Subcutaneous adipose tissue (tissue), 4 donors: ENCODE results near the gene TPRA1. TPM values are rescaled to one million over a fixed set of nuclear protein-coding genes. Genes with fewer than 3 reads are reported as not detected.

ENCODE experiments used
- total RNA-seq, 4 donors: library from RNA; depleted of rRNA; stranded (reverse); fragments of >200 nt; gene quantifications; one replicate each; pipeline ENCODE4 v1.1.0, GENCODE V29; 2016
- TF ChIP-seq, protein P1 (sequence below): fragments of 450-650 bp; IDR thresholded peaks from one replicate; pipeline ENCODE4 v1.5.1; 2016; ENCODE audit warnings: low read depth, mild to moderate bottlenecking, control low read depth, antibody characterized with exemption, moderate library complexity

The TPRA1 gene
- total RNA-seq, 4 donors from 2014 or later = 12.2 to 32.3 (median 25.8) TPM

DNA sequence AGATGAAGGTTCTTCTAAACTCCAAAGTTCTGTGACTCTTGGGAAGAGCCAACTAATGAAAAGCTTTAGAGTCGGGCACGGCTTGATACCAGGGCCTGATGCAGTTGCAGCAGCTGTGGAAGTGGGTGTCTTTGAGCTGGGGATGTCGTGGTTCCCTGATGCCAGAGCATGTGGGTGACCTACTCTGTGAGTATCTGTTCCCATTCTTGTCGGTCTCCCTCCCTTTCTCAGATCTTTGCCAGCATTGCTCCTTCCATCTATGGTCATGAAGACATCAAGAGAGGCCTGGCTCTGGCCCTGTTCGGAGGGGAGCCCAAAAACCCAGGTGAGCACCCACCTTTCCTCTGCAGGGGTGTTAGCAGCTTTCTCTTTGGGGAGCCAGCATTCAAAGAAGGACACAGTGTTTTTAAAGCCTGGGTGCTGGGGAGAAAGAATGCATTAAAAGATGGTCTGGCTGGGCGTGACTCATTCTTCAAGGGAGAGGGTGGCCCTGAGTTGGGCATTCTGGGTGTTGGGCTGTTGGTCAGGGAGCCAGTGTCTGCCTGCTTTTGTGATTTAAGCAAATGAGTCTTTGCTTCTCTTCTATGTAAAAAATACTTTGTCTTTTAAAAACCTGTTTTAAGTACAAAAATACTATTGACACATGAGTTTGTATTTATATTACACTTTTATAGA is 25.2 kb upstream of the TPRA1 start:
- TF ChIP-seq, protein P1, sequence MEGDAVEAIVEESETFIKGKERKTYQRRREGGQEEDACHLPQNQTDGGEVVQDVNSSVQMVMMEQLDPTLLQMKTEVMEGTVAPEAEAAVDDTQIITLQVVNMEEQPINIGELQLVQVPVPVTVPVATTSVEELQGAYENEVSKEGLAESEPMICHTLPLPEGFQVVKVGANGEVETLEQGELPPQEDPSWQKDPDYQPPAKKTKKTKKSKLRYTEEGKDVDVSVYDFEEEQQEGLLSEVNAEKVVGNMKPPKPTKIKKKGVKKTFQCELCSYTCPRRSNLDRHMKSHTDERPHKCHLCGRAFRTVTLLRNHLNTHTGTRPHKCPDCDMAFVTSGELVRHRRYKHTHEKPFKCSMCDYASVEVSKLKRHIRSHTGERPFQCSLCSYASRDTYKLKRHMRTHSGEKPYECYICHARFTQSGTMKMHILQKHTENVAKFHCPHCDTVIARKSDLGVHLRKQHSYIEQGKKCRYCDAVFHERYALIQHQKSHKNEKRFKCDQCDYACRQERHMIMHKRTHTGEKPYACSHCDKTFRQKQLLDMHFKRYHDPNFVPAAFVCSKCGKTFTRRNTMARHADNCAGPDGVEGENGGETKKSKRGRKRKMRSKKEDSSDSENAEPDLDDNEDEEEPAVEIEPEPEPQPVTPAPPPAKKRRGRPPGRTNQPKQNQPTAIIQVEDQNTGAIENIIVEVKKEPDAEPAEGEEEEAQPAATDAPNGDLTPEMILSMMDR = no peak

DNA sequence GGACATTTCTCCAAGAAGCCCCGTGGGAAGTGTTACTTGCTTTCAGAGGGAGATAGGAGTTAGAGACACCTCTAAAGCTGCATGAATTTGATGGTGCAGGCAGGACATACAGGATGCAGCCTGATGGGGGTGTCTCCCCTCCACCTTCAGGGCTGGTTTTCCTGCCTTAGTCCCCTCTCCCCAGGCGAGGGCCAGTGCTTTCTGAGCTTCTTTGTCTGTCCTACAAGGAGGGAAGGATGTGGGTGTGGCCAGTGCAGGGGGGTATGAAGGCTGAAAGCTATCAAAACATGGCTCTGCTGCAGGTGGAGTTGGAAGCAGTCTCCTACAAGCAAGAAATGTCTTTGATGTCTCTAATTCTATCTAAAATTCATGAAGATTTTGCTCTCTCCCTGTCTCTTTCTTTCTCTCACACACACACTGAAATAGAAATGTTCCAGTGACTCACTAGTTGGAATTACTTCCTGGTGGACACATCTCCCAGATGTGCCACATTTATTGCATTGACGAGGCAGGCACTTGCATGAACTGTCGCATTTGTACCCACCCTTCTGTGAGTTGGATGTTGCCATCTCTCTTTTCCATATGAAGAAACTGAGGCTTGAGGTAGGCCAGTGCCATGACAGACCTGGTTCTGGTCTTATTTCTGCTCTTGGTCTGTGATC is 24.5 kb upstream of the TPRA1 start:
- TF ChIP-seq, protein P1 = no peak

DNA sequence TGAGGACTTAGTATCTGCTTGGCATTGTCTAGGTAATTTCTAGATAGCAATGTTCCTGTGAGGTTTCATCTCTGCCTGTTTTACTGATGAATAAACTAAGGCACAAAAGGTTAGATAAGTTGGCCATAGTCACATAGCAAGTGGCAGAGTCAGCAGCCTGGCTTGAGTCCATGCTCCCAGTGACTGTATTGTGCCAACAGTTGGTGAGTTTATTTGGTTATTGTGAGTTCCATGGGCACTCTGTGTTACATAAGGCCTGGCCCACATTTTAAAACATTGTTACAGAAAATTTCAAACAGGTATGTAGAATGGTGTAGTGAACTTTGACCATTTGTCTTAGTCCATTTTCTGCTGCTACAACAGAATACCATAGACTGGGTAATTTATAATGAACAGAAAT is 22.9 kb upstream of the TPRA1 start:
- TF ChIP-seq, protein P1 = no peak

DNA sequence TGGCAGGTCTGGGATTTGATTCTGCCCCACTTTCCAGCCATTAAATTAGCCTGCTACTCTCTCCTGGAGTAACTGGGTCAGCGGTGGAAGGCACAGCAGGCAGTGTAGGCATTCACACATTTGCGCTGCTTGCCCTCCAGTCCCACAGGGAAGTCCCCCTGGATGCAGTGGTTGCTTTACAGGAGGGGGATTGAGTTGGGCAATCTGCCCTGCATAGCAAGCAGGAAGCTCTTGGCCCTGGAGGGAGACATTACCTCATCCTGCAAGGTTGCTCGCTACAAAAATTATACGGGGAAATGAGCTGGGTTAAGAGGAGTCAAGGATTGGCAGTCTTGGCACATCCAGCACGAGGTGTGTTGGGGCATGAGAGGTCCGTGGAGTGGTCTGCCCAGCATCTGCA is 22.4 kb upstream of the TPRA1 start:
- TF ChIP-seq, protein P1 = no peak

DNA sequence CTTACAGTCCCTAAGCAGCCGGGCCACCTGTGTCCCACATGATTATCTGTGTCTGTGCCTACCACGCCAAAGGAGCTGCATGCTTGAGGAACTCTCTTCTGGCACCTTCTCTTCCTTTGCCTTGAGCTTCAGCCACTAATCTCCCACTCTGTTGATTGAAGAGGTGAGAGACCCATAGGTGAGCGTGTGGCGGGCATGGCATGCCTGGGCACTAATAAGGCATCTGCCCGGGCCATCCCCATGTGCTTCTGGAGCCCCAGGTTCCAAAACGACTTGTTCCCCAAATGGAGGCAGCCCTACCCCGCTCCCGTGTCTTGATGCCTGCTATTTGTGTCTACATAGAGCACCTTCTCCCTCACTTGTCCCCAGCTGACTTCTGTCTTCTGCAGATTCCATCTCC is 20.7 kb upstream of the TPRA1 start:
- TF ChIP-seq, protein P1 = no peak

DNA sequence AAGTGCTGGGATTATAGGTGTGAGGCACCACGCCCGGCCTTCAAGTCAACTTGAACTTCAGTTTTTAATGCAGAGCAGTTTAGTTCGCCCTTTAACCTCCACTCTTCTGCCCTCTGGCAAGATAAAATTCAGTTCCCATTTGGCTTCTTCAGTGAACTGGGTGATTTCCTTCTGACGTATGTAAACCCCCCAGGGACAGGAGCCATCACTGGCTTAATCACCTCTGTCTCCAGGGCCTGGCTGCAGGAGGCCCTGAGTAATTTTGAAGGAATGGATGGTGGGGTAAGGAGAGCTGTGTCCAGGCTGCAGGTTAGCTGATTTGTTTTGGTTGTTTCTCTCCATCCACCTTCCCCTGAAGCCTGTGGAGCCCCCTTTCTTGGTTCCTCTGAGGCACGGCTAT is 19.6 kb upstream of the TPRA1 start:
- TF ChIP-seq, protein P1 = no peak

DNA sequence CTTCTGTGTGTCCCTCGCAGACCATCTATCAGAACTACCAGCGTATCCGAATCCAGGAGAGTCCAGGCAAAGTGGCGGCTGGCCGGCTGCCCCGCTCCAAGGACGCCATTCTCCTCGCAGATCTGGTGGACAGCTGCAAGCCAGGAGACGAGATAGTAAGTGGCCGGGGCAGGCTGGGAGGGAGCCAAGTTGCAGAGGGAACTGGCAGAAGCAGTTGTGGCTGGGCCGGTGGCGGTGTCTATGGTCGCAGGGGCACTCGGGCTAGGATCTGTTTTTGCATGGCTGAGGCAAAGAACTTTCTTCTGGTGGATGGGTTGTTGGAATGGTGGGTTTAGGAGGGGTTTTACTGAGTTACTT is 17.8 kb upstream of the TPRA1 start:
- TF ChIP-seq, protein P1 = no peak
